SKM-1 treated with dmso at 0.1 percent for 144 hours (cell line): Measurements from ENCODE around the gene TRNP1.
"Not testable (repeated sequence)": the region's sequence is repeated elsewhere in the genome, so short reads cannot be mapped to it uniquely, and the experiment has no call there.

ENCODE experiments used
- DNase-seq: peaks from one replicate; lab custom pipeline; 2025; ENCODE audit not compliant: unreplicated experiment; lab: John Stamatoyannopoulos, UW

TRNP1 gene

DNA sequence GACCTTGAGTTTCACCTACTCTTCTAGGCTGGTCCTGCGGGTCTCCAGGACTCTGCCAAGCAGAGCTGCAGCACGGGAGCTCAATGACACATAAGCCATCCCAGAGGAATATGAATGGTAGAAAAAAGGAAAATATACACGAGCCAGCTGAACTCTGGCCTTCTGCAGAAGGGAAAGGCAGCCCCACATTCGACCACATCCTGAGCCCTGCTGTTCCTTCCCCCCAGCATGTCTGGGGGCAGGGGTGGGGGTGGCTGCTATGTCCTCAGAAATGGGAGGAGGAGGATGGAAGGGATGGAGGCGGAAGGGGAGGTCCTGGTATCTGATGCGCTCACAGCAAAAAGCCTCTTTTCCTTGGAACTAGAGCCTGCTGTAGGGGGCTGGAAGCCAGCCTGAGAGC is 21.1 kb upstream of the TRNP1 start:
- DNase-seq: no peak

DNA sequence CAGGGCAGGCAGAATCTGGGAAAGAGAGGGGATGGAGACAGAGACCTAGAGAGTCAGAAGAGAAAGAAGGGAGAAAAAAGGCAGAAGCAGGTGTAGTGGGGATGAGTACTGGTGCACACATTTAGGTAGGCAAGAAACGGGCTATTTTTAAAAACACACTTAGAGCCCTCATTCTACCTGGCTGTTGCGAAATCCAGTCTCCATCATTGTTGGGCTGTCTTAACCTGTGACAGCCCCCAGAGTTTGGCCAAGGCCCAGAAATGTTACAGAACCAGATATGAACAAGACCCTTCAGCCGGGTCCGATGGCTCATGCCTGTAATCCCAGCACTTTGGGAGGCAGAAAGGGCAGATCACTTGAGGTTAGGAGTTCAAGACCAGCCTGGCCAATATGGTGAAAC is 20.7 kb upstream of the TRNP1 start:
- no peak for DNase-seq

DNA sequence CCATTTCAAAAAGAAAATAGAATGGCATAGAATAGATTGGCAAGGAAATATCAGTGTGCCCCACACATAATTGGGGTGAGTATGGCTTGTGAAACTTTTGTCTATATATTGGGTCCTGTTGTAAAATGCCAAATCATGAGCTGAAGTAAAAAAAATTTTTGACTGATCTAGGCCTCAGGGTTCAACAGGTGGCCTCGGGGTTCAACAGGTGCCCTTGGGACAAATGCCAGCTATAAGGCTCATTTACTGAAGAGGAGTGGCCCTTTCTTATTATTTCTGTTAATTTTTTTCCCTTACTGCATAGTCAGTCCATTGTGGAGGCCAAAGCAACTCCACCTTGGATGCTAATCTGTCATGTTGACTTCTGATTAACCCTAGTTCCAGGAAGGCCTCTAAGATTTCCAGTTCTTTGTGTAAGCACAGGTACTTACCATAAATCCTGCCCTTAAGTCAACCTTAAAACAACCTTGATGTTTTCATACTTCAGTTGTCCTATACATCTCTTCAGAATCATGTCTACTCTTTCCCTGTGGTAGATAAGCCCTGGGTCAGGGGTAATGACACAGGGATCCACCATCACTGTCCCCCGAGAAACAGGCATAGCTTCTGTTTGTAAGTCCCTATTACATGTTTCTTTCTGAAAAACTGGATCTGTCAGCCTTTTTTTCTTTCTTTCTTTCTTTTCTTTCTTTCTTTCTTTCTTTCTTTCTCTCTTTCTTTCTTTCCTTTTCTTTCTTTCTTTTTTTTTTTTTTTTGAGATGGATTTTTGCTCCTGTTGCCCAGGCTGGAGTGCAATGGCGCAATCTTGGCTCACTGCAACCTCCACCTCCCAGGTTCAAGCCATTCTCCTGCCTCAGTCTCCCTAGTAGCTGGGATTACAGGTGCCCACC is 16.6 kb upstream of the TRNP1 start:
- DNase-seq: no peak

DNA sequence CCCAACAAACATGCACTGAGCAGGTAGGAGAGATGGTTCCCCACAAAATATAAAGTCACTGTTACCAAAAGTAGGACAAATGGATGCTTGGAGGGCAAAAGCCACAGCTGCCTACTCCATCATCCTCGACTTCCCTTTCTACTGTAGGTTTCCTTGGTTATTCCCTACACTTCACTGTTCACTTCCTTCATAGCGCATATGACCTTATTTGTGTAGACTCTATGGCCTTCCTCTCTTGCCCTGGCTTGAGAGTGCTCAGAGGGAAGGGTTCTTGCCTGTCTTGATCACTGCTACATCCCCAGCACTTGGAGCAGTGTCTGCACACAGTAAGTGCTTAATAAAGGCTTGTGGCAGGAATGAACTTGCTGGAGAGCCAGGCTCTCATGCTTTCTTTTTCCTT is 14.6 kb upstream of the TRNP1 start:
- DNase-seq: no peak

DNA sequence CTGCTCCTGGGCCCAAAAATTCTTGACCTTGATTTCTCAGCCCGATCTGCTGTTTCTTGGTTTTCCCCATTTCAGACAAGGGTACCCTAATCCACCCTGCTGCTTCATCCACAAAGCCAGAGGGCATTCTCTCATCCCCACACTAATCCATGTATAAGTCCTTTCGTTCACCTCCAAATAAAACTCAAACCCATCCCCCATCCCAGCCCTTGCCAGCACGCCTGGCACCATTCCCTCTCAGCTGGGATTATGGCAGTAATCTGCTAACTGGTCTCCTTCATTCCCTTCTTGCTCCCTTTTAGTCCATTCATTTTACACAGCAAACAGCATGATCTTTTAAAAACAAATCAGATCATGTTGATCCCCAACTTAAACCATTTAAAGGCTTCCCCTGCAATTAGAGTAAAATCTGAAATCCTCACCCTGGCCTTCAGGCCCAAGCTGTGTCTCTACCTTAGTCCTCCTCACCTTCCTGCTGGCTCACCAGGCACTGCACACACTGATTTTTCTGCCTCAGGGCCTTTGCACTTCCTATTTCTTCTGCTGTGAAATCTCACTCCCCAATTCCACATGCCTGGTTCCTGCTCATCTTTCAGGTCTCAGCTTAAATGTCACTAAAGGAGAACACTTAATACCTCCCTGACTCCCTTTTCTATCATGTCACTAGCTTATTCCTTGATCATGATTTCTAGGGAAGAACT is 12.2 kb upstream of the TRNP1 start:
- DNase-seq: no peak

DNA sequence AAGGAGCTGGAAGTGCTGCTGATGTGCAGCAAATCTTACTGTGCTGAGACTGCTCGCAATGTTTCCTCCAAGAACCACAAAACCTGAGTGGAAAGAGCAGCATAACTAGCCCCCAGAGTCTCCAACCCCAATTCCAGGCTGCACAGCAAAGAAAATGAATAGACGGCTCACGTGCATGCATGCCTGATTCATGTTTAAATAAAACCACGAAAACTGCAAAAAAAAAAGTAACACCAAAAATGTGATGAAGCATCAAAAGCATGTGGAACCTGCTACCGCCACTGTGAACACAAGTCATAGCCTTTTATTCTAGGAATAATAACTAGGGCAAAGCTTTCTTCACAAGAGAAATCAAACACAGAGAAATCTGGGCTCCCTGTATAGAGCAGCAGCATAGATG is 9.6 kb upstream of the TRNP1 start:
- no peak for DNase-seq

DNA sequence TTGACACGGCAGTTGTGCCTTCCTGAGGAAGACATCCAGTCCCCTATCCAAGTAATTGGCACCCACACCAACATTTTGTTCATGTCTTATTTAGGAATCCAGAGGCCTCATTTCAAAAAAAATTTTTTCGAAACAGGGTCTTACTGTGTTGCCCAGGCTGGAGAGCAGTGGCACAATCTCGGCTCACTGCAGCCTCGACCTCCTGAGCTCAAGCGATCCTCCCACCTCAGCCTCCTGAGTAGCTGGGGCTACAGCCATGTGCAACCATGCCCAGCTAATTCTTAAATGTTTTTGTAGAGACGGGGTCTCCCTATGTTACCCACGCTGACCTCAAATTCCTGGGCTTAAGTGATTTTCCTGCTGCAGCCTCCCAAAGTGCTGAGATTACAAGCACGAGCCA is 9.2 kb upstream of the TRNP1 start:
- DNase-seq: no peak

DNA sequence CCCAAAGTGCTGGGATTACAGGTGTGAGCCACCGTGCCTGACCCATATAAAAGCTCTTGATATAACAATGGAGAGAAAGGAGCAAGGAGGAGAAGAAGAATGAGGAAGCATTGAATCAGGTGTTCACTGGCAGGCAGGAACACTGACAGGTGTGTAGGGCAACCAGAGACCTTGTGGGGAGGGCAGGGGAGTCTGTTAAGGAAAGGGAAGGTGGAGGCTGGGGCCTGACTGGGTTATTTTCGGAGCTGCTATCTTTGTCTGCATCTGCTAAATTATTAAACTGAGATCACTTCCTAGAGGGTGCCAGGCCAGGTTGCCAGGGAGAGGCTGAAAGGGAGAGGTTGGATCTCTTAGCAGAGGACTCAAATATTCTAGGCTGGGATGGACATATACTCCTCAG is 6.8 kb upstream of the TRNP1 start:
- no peak for DNase-seq

DNA sequence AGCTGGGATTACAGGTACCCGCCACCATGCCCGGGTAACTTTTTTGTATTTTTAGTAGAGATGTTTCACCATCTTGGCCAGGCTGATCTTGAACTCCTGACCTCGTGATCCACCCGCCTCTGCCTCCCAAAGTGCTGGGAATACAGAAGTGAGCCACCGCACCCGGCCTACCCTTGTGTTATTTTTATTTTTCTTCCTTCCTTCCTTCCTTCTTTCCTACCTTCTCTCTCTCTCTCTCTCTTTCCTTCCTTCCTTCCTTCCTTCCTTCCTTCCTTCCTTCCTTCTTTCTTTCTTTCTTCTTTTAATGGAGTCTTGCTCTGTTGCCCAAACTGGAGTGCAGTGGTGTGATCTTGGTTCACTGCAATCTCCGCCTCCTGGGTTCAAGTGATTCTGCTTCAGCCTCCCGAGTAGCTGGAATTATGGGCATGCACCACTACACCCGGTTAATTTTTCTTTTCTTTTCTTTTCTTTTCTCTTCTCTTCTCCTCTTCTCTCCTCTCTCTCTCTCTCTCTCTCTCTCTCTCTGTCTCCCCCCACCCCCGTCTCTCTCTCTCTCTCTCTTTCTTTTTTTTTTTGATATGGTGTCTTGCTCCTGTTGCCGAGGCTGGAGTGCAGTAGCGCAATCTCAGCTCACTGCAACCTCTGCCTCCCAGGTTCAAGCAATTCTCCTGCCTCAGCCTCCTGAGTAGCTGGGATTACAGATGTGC is 3.9 kb upstream of the TRNP1 start:
- not testable (repeated sequence) for DNase-seq

DNA sequence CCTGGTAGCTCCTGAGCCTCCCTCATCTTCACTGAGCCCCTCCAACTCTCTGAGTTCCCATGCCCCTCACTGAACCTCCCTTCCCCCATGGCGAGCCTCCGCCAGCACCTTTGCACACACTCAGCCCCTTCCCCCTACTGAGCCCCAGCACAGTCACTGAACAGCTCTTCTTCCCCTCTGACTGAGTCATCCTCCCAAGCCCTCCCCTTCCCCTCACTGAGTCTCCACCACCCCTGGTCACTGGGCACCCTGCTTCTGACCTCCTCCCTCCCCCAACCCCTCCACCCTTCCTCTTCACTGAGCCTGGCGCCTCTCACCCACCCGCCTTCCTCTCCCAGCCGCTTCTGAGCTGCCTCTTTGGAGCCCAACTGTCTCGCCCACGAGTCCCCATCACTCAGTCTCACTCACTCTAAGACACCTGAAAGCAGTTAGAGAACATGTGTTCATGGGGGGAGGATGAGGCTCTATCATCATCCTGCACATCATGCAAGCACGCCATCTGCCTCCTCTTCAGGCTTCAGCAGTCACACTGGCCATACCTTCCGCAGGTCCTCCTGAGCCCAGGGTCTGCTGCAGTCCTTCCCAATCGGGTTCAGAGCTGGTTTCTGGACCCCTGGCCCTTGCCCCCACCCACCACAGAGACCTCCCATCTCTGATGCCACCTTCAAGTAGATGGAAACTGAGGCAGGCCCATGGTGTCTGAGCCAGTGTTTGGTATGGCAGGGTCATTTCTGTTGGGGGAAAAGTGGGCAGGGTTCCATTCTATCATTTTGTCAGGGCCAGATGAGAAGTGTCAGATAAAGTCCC is 2.0 kb upstream of the TRNP1 start:
- peak; percentile 78 for DNase-seq

DNA sequence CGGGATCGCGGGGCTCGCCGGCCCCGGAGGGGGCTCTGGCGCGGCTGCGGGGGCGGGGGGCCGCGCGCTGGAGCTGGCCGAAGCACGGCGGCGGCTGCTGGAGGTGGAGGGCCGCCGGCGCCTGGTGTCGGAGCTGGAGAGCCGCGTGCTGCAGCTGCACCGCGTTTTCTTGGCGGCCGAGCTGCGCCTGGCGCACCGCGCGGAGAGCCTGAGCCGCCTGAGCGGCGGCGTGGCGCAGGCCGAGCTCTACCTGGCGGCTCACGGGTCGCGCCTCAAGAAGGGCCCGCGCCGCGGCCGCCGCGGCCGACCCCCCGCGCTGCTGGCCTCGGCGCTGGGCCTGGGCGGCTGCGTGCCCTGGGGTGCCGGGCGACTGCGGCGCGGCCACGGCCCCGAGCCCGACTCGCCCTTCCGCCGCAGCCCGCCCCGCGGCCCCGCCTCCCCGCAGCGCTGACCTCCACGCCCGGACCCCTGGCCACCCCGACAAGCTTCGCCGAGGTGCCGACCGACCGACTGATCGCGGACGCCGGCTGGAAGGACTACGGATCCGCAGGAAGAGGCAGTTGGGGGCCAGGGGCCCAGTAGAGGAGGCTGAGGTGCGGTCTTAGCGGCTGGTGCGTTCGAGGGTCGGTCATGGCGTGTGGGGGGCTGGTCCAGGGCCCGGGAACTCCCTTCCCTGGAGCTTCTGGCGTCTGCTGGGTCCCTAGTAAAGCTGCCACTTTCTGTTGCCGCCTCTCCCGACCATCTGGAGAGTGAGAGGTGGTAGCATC is 711 bp downstream of the TRNP1 start:
- DNase-seq: no peak

DNA sequence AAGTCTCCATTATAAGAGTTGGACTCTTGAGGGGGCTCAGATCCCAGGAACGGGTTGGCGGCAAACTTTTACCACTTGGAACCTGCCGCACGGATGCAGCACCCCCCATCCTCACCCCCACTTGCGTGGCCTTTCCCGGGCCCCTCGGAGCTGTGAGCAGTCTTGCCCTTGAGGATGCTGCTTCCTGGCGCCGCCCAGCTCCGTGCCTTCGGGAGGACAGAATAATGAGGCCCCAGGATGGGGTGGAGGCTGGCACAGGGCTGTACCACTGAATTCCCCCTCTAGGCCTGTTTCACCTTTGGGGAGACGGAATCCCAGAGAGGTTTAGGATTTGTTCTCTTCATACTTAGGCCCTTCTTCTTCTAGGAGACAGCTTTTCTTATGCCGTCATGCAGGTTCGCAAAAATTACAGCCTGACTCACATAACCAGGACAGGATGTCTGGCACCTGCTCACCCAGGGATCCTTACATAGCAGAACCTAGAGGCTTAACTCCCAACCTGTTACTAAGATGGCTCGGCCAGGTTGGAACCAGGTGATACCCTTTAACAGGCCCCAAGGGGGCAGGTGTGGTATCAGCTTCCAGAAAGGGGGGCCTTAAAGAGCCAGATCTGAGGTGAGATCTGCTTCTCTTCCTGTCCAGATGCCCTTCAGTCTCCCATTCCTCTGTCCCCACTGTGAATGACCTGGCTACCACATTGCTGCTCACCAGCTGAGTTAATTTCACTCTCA is 1.5 kb downstream of the TRNP1 start:
- DNase-seq: no peak

DNA sequence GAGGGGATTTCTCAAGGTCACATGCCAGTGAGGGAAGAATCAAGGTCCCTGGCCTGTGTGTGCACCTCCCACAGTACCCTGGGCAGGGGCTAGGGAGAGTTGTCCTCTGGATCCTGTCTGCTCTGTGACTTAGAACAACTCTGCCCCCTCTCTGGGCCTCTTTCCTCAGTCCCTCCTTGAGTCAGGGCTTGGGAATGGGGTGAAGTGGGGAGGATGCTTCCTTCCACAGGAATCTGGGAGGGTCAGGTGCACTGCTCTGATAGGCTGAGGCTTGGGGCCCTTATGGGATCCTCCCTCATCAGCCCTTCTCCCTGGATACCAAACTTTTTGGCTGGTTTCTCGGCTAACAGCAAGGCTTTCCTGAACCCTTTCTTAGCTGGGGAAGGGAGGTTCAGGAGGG is 2.5 kb downstream of the TRNP1 start:
- DNase-seq: no peak

DNA sequence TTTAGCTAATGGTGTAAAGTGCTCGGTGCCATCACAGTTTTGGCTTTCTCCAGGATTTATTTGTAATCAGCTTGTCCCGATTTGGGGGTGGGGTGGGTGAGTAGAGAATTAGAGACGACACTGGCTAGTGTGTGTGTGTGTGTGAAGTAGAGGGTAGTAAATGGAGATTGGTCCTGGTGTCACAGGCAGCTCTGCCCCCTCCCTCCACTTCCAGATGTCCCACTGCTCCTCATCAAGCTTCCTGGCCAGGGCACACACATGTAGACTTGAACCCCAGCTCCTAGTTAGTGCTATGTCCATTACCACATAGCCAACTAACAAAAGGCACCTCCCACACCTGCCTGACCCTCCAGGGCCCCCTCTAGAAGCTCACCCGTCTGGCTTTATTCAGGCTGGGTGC is 3.2 kb downstream of the TRNP1 start:
- no peak for DNase-seq

DNA sequence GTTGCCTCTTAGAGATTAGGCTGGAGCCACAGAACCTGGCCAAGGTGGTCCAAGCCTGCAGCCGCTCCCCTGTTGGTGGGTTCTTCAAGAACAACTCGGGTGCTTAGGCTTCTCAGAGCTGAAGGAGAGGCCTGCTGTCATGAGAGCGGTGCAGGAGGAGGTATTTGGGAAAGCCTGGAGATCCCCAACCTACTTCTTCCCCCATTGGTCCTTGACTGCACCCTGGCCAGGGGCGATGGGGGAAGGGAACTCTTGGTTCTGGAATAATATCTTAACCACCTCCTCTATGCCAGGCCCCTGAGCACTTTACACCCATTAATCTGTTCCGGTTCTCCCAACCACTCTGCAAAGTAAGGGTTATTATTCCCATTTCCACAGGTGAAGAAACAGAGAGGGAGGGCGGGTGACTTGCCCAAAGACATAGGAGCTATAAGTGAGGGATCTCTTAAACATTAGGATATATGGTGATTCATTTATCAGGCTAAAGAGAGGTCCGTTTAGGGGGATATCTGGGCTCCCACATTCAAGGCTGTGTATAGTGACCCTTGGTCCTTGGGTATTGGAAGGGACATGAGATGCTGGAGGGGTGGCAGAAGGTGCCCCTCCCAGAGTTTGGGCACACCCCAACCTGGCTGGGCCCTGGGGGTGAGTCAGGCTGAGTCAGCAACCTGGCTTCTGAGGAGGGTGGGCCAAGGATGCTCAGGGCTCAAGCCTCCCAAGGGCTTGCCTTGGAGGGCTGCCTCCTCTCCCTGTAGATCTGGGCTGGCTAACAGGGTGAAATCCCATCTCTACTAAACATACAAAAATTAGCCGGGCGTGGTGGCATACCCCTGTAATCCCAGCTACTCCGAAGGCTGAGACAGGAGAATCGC is 5.2 kb downstream of the TRNP1 start:
- no peak for DNase-seq

DNA sequence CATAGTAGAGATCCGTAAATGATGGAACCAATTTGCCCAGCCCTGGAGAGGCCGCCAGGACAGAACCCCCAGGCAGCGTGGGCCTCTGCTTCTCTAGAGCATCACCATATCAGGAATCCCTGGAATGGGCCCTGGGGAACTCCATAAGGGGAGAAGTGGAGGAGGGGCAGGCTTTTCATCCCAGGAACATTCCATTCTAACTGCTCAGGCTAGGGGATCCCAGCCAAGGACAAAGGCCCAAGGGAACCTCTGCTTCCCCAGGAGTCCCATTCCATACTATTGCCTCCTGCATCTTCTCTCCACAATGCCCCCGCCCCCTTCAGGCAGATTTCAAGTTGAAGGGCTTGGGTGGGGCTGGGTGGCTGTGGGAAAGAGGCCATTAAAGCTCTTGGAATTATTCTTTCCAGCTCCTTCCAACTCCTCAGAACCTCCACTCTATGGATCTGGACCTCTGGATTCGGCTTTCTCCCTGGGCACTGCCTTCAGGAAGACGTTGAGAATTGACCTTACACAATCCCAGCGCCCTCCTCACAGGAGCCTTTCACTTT is 6.0 kb downstream of the TRNP1 start:
- DNase-seq: no peak

DNA sequence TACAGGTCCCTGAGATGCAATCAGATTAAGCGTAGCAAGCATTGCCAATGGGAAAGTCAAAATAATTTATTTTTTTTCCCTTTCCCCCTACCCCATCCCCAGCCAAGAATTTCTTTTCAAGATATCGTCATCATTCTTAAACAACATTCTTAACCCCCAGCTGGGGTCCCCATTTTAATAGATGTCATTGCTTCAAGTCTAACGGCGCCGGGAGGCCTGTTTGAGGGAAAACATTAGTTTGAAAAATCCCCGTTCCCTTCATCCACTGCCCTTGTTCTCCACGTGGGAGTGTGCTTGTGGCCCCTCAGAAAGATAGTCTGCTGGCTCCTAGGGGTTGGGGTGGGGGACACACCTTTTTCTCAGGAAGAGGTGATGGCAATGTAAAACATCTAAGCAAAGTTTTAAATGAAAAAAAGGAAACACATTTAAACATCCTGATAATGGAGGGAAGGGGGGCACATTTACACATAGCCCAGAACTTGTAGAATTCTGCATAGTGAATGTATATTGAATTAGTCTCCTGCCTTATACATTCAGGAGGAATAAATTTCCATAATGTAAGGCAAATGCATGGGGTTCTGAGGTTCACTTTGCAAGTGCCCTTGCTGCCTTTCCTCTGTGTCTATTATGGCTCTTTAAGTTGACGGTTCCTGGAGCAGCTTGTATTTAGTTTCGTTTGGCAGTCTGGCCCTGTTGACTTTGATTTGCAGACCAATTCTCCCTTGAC is 6.8 kb downstream of the TRNP1 start:
- no peak for DNase-seq
